Endothelial cell of umbilical vein (primary cell): Measurements from ENCODE around the gene MOAP1. TPM values are rescaled to one million over a fixed set of nuclear protein-coding genes. Genes with fewer than 3 reads are reported as not detected.
A peak's percentile ranks its signal among the peaks of the same experiment; 100 is the strongest.

Experiments used
- BruUV-seq: library from RNA; stranded (reverse); fragments of 400-500 nt; replicated peaks from 2 replicates; lab custom pipeline; 2021; lab: Mats Ljungman, UMichigan
- CTCF ChIA-PET: fragments of 300-600, 350-600 bp; sonication (Branson Sonifier 250); formaldehyde crosslinking; loops from one replicate; lab custom pipeline; 2021; ENCODE audit warnings: antibody characterized with exemption, inconsistent platforms; lab: Charles Lee
- POLR2A ChIA-PET: fragments of 300-600, 350-600 bp; sonication (Branson Sonifier 250); formaldehyde crosslinking; loops from one replicate; lab custom pipeline; 2021; ENCODE audit warnings: antibody characterized with exemption, inconsistent platforms; lab: Charles Lee
- DNase-seq: peaks from one replicate; pipeline ENCODE4 v3.0.0-alpha.2; 2011; ENCODE audit warnings: low read depth, low spot score
- FAIRE-seq: peaks from 2 replicates; lab custom pipeline; 2011; peaks lifted over from hg19 to GRCh38; lab: Jason Lieb, UNC
- H2AFZ ChIP-seq: 2 replicates; pipeline ENCODE4 v1.6.0; 2012; ENCODE audit warnings: low read depth, low read length, control low read depth, inconsistent platforms
- H3K27ac ChIP-seq: 2 replicates; pipeline ENCODE4 v1.5.1; 2011; ENCODE audit warnings: low read depth, mild to moderate bottlenecking, control low read depth, low read length, moderate library complexity; ENCODE audit not compliant: insufficient read depth
- H3K27me3 ChIP-seq, 2 experiments: 2 replicates each; pipeline versions ENCODE4 v1.6.0 to v1.6.1; 2011; ENCODE audit warnings: low read length in 2 of 2, mixed read lengths in 1 of 2; ENCODE audit not compliant: control insufficient read depth in 2 of 2, insufficient read depth in 2 of 2
- H3K36me3 ChIP-seq, 2 experiments: 2 replicates in 1 of 2; 3 replicates in 1 of 2; pipeline ENCODE4 v1.5.1; 2011; ENCODE audit warnings: low read length in 2 of 2, mild to moderate bottlenecking in 1 of 2, moderate library complexity in 1 of 2; ENCODE audit not compliant: control insufficient read depth in 2 of 2, insufficient read depth in 2 of 2; ENCODE audit errors: extremely low read depth in 1 of 2
- H3K4me1 ChIP-seq: 3 replicates; pipeline ENCODE4 v1.5.1; 2011; ENCODE audit warnings: mild to moderate bottlenecking, low read length; ENCODE audit not compliant: control insufficient read depth, insufficient read depth; ENCODE audit errors: extremely low read depth
- H3K4me2 ChIP-seq: 2 replicates; pipeline ENCODE4 v1.6.1; 2011; ENCODE audit warnings: low read length, control low read depth, mixed read lengths; ENCODE audit not compliant: insufficient read depth
- H3K4me3 ChIP-seq, 3 experiments: fragments of 200-600 bp in 1 of 3; sonication (generic), shearing (Covaris generic) in 1 of 3; replicated peaks in 1 of 3; 2 replicates each; pipeline ENCODE4 v1.5.1; 2011 to 2016; ENCODE audit warnings: control low read depth in 3 of 3, low read length in 3 of 3, mild to moderate bottlenecking in 2 of 3, inconsistent platforms in 1 of 3, low read depth in 1 of 3, moderate library complexity in 1 of 3; ENCODE audit not compliant: insufficient read depth in 1 of 3
- H3K79me2 ChIP-seq: 2 replicates; pipeline ENCODE4 v1.6.0; 2012; ENCODE audit warnings: low read length, inconsistent platforms; ENCODE audit not compliant: control insufficient read depth, insufficient read depth
- H3K9ac ChIP-seq: replicated peaks from 2 replicates; pipeline ENCODE3; 2011; ENCODE audit warnings: low read length, control low read depth; ENCODE audit not compliant: insufficient read depth; ENCODE audit errors: extremely low read depth
- H3K9me1 ChIP-seq: replicated peaks from 3 replicates; pipeline ENCODE4 v1.6.0; 2011; ENCODE audit warnings: mild to moderate bottlenecking, low read length; ENCODE audit not compliant: control insufficient read depth, insufficient read depth; ENCODE audit errors: extremely low read depth
- H3K9me3 ChIP-seq: replicated peaks from 2 replicates; pipeline ENCODE4 v1.5.1; 2012; ENCODE audit warnings: low read length, inconsistent platforms; ENCODE audit not compliant: control insufficient read depth, insufficient read depth
- H4K20me1 ChIP-seq: replicated peaks from 2 replicates; pipeline ENCODE3; 2011; ENCODE audit warnings: mild to moderate bottlenecking, low read length; ENCODE audit not compliant: control insufficient read depth, insufficient read depth; ENCODE audit errors: extremely low read depth
- EZH2 ChIP-seq: IDR thresholded peaks from 2 replicates; pipeline ENCODE4 v1.6.1; 2012; ENCODE audit warnings: borderline replicate concordance, low read depth, mild to moderate bottlenecking, moderate library complexity, low read length, inconsistent platforms; ENCODE audit not compliant: severe bottlenecking
- FOS ChIP-seq: IDR thresholded peaks from 2 replicates; pipeline ENCODE4 v1.6.1; 2011; ENCODE audit warnings: mild to moderate bottlenecking, low read length, moderate library complexity, borderline replicate concordance; ENCODE audit not compliant: insufficient read depth
- GATA2 ChIP-seq: IDR thresholded peaks from 2 replicates; pipeline ENCODE4 v1.7.0; 2011; ENCODE audit warnings: low read depth, mild to moderate bottlenecking, moderate library complexity, mixed read lengths, low read length; ENCODE audit not compliant: insufficient read length, insufficient read depth
- JUN ChIP-seq: IDR thresholded peaks from 2 replicates; pipeline ENCODE4 v1.6.1; 2011; ENCODE audit warnings: borderline replicate concordance, low read depth; ENCODE audit not compliant: insufficient read length, insufficient read depth
- MAX ChIP-seq: IDR thresholded peaks from 2 replicates; pipeline ENCODE4 v1.6.1; 2011; ENCODE audit not compliant: insufficient read depth, insufficient read length
- MYC ChIP-seq: IDR thresholded peaks from one replicate; pipeline ENCODE4 v1.6.1; 2011; ENCODE audit warnings: mild to moderate bottlenecking, low read depth, low read length
- POLR2A ChIP-seq: IDR thresholded peaks from 2 replicates; pipeline ENCODE4 v1.6.1; 2012; ENCODE audit warnings: low read depth, mild to moderate bottlenecking, control low read depth, low read length
- POLR2AphosphoS5 ChIP-seq: IDR thresholded peaks from 2 replicates; pipeline ENCODE4 v1.6.1; 2012; ENCODE audit warnings: low read depth, mild to moderate bottlenecking, control low read depth, low read length, moderate library complexity; ENCODE audit not compliant: insufficient read depth
- dilution Hi-C: fragments of 300-500 bp; cut with MboI; formaldehyde crosslinking; loops from one replicate; pipeline ENCODE4 v1.15.0; 2019; ENCODE audit warnings: low sequenced_read_pairs; ENCODE audit not compliant: extremely low pct_ligation_motif_present
- intact Hi-C: fragments of 100-400 bp; cut with micrococcal nuclease; formaldehyde crosslinking; loops from one replicate; pipeline ENCODE4 v1.10.0; 2022
- polyA plus RNA-seq, 4 experiments: library from polyadenylated mRNA; depleted of rRNA in 3 of 4; stranded (reverse) in 3 of 4; unstranded in 1 of 4; fragments of >200 nt; gene quantifications; 2 replicates each; pipeline versions ENCODE4 v1.2.1 to v1.2.3, GENCODE V29; 2011 to 2012; ENCODE audit warnings: missing spikeins in 1 of 4
- total RNA-seq: library from RNA; stranded (reverse); gene quantifications from 2 replicates; pipeline ENCODE4 v1.2.3, GENCODE V29; 2021
- TF ChIP-seq, protein P1 (sequence below), 2 donors: IDR thresholded peaks; 1 replicate in 1 of 2; 2 replicates in 1 of 2; pipeline ENCODE4 v1.5.1; 2011; ENCODE audit warnings: low read length in 2 of 2, mild to moderate bottlenecking in 2 of 2, moderate library complexity in 2 of 2, control low read depth in 1 of 2, inconsistent platforms in 1 of 2, low read depth in 1 of 2; ENCODE audit not compliant: insufficient read depth in 1 of 2; ENCODE audit errors: extremely low read depth in 1 of 2

Gene MOAP1
- total and polyA plus RNA-seq, 2 donors (not counting 3 experiments of a cell fraction or from before 2014, with no cell fraction given): 15.0 to 21.0 TPM

- H2AFZ ChIP-seq: no peak overlapping the region
- no peaks in the 10 kb centered on the region for H3K79me2 ChIP-seq
- CTCF ChIA-PET: no interaction called here
- H3K27me3 ChIP-seq: no peaks in the 10 kb centered on the region
- intact Hi-C loops (no loop called here), dilution Hi-C loops (no loop called here)
- no peak overlapping the region for H3K4me2 ChIP-seq
- POLR2A ChIA-PET: no interaction called here
- H4K20me1 ChIP-seq: no peaks in the 10 kb centered on the region
- H3K9me3 ChIP-seq: no peaks in the 10 kb centered on the region
- TF ChIP-seq EZH2 (no peak), POLR2A (no peak), POLR2AphosphoS5 (no peak), JUN (no peak), FOS (no peak)
- DNase-seq (no peak), FAIRE-seq (no peak)
- no peaks in the 10 kb centered on the region for H3K36me3 ChIP-seq
- no peaks in the 10 kb centered on the region for H3K4me1 ChIP-seq
- BruUV-seq: no TSS peak
- H3K9me1 ChIP-seq: no peaks in the 10 kb centered on the region
- H3K9ac ChIP-seq: no peak overlapping the region
- no peak overlapping the region for H3K27ac ChIP-seq
- no peak overlapping the region for H3K4me3 ChIP-seq
Observed at GRCh38 chr14:93153121-93153520, 31.6 kb downstream of the MOAP1 start.

- no peaks in the 10 kb centered on the region for H3K79me2 ChIP-seq
- H3K27me3 ChIP-seq: no peaks in the 10 kb centered on the region
- BruUV-seq: no TSS peak
- no peaks in the 10 kb centered on the region for H3K4me1 ChIP-seq
- H3K9me1 ChIP-seq: no peaks in the 10 kb centered on the region
- no peaks in the 10 kb centered on the region for H3K9me3 ChIP-seq
- H3K36me3 ChIP-seq: no peaks in the 10 kb centered on the region
- dilution Hi-C loops: no loop called here
- no peak overlapping the region for H3K4me3 ChIP-seq
- no peak overlapping the region for H3K4me2 ChIP-seq
- no peaks in the 10 kb centered on the region for H4K20me1 ChIP-seq
- intact Hi-C loops: no loop called here
- no peak overlapping the region for H3K9ac ChIP-seq
- peak; percentile 18 for DNase-seq
- no peak overlapping the region for H2AFZ ChIP-seq
- CTCF ChIA-PET: interaction anchor here (1.0 kb wide), 1 partner anchor 11 kb away, joined by 3 read pairs; no protein-coding TSS in a partner anchor
- TF ChIP-seq, protein P1, sequence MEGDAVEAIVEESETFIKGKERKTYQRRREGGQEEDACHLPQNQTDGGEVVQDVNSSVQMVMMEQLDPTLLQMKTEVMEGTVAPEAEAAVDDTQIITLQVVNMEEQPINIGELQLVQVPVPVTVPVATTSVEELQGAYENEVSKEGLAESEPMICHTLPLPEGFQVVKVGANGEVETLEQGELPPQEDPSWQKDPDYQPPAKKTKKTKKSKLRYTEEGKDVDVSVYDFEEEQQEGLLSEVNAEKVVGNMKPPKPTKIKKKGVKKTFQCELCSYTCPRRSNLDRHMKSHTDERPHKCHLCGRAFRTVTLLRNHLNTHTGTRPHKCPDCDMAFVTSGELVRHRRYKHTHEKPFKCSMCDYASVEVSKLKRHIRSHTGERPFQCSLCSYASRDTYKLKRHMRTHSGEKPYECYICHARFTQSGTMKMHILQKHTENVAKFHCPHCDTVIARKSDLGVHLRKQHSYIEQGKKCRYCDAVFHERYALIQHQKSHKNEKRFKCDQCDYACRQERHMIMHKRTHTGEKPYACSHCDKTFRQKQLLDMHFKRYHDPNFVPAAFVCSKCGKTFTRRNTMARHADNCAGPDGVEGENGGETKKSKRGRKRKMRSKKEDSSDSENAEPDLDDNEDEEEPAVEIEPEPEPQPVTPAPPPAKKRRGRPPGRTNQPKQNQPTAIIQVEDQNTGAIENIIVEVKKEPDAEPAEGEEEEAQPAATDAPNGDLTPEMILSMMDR (IDR thresholded peaks at IDR 0.05; ENCODE audit: extremely low read depth in 1 of 2, insufficient read depth in 1 of 2, low read depth in 1 of 2, low read length in 2 of 2): no peak
- TF ChIP-seq POLR2A: no peak
- TF ChIP-seq GATA2: no peak
- no peak for TF ChIP-seq POLR2AphosphoS5
- TF ChIP-seq JUN: no peak
- TF ChIP-seq MYC: no peak
- TF ChIP-seq EZH2: no peak
- no peak for TF ChIP-seq FOS
- TF ChIP-seq MAX: no peak
- POLR2A ChIA-PET: no interaction called here
- no peak overlapping the region for H3K27ac ChIP-seq
- FAIRE-seq: no peak
Observed at GRCh38 chr14:93150227-93151208, 34.2 kb downstream of the MOAP1 start.
